ENCODE data around the gene NAXE. TPM values are rescaled to one million over a fixed set of nuclear protein-coding genes. Genes with fewer than 3 reads are reported as not detected.
A peak's percentile ranks its signal among the peaks of the same experiment; 100 is the strongest.
"Not testable (repeated sequence)": the region's sequence is repeated elsewhere in the genome, so short reads cannot be mapped to it uniquely, and the experiment has no call there.

Gene NAXE
- total RNA-seq, 2 donors from 2014 or later = 91.6 to 95.0 TPM

- intact Hi-C loops (cut with DNase I) = no loop called here
- DNase-seq (no peak), ATAC-seq (peak in 1 of 2 donors; percentile 39)
These were observed 30.9 kb upstream of the NAXE start for GRCh38 chr1:156560585-156561163.

GRCh38 chr1:156565519-156565918, 26.1 kb upstream of the NAXE start:
- DNase-seq (no peak), ATAC-seq (no peak)
- intact Hi-C loops (cut with DNase I) = no loop called here

GRCh38 chr1:156566436-156566835, 25.1 kb upstream of the NAXE start:
- DNase-seq (no peak), ATAC-seq (no peak)
- intact Hi-C loops (cut with DNase I) = no loop called here

- ATAC-seq (no peak), DNase-seq (no peak)
- intact Hi-C loops (cut with DNase I) = no loop called here
These were observed 20.2 kb upstream of the NAXE start for GRCh38 chr1:156571261-156571852.

- peak; percentile 87 for DNase-seq
- intact Hi-C loops (cut with DNase I) = no loop called here
- ATAC-seq = peak; percentile 97 to 98
These were observed 19.5 kb upstream of the NAXE start, which contains the start of gene IQGAP3 for GRCh38 chr1:156571919-156572662. IQGAP3 (minus strand) TSS chr1:156572565; CDS start chr1:156572529, 36 bp downstream.

- DNase-seq (no peak), ATAC-seq (no peak)
- intact Hi-C loops (cut with DNase I) = no loop called here
These were observed 18.9 kb upstream of the NAXE start for GRCh38 chr1:156572663-156573018.

- DNase-seq (no peak), ATAC-seq (no peak)
- intact Hi-C loops (cut with DNase I) = no loop called here
These were observed 17.4 kb upstream of the NAXE start for GRCh38 chr1:156574039-156574633.

GRCh38 chr1:156577550-156577949, 14.0 kb upstream of the NAXE start:
- no peak for ATAC-seq
- intact Hi-C loops (cut with DNase I) = no loop called here
- DNase-seq = no peak

- intact Hi-C loops (cut with DNase I) = no loop called here
- no peak for DNase-seq
- no peak for ATAC-seq
These were observed 13.5 kb upstream of the NAXE start for GRCh38 chr1:156578055-156578454.

- intact Hi-C loops (cut with DNase I) = no loop called here
- no peak for ATAC-seq
- no peak for DNase-seq
These were observed 12.1 kb upstream of the NAXE start, which contains the start of gene TTC24 for GRCh38 chr1:156579472-156579871. TTC24 (plus strand) TSS chr1:156579723; CDS start chr1:156581365, 1,642 bp downstream.

- ATAC-seq (no peak), DNase-seq (no peak)
- intact Hi-C loops (cut with DNase I) = loop anchor here in 1 of 2 donors (5.0 kb wide), 2 partner anchors 75 to 125 kb away; no protein-coding TSS in a partner anchor
These were observed 9.8 kb upstream of the NAXE start for GRCh38 chr1:156581661-156582387.

GRCh38 chr1:156582388-156583017, 9.1 kb upstream of the NAXE start:
- intact Hi-C loops (cut with DNase I) = loop anchor here in 1 of 2 donors (5.0 kb wide), 2 partner anchors 75 to 125 kb away; no protein-coding TSS in a partner anchor
- no peak for ATAC-seq

GRCh38 chr1:156583821-156584622, 7.6 kb upstream of the NAXE start:
- peak; percentile 50 to 54 for ATAC-seq

More at GRCh38 chr1:156582388-156583017, 9.1 kb upstream of the NAXE start:
- DNase-seq = no peak

GRCh38 chr1:156584813-156585212, 6.8 kb upstream of the NAXE start:
- DNase-seq = no peak
- no peak for ATAC-seq
- intact Hi-C loops (cut with DNase I) = loop anchor here in 1 of 2 donors (5.0 kb wide), 2 partner anchors 78 to 128 kb away; no protein-coding TSS in a partner anchor

More at GRCh38 chr1:156583821-156584622, 7.6 kb upstream of the NAXE start:
- DNase-seq = peak; percentile 66
- intact Hi-C loops (cut with DNase I) = loop anchor here in 1 of 2 donors (5.0 kb wide), 2 partner anchors 77 to 127 kb away; no protein-coding TSS in a partner anchor

GRCh38 chr1:156586323-156586722, 5.3 kb upstream of the NAXE start:
- DNase-seq = no peak
- intact Hi-C loops (cut with DNase I) = no loop called here

GRCh38 chr1:156586892-156587477, 4.6 kb upstream of the NAXE start:
- intact Hi-C loops (cut with DNase I) = no loop called here
- DNase-seq (no peak), ATAC-seq (no peak)

More at GRCh38 chr1:156586323-156586722, 5.3 kb upstream of the NAXE start:
- ATAC-seq = no peak

GRCh38 chr1:156587927-156588326, 3.6 kb upstream of the NAXE start:
- DNase-seq; ATAC-seq; intact Hi-C loops (cut with DNase I): not testable (repeated sequence)
